Measurements from ENCODE around the gene LRRN3. TPM values are rescaled to one million over a fixed set of nuclear protein-coding genes. Genes with fewer than 3 reads are reported as not detected.

Gene LRRN3
- total and polyA plus RNA-seq, 2 experiments from 2014 or later = 0.40 TPM; not detected in 1

GRCh38 chr7:111159426-111159825 lies 68.5 kb downstream of the LRRN3 start (continued):
- TF ChIP-seq ZNF462 (CRISPR knock-in tag; IDR thresholded peaks at IDR 0.05) (no peak), ZNF331 (CRISPR knock-in tag; IDR thresholded peaks at IDR 0.05; ENCODE audit: low read depth) (no peak), ETS1 (IDR thresholded peaks at IDR 0.05) (no peak), STAT1 (IDR thresholded peaks at IDR 0.05; ENCODE audit: unreplicated experiment) (no peak)

GRCh38 chr7:111160297-111160696 lies 69.4 kb downstream of the LRRN3 start:
- H3K4me3 ChIP-seq = no peak overlapping the region
- no peaks in the 10 kb centered on the region for H3K9me2 ChIP-seq (ENCODE audit: insufficient read depth)
- Mint-ChIP-seq H3K27ac (no peak overlapping the region), H3K27me3 (ENCODE audit: insufficient read depth, low read depth, poor library complexity) (peaks cover 2% of the 10 kb centered on the region), H3K36me3 (ENCODE audit: low read depth) (no peaks in the 10 kb centered on the region), H3K4me1 (peaks cover 3% of the 10 kb centered on the region; the same call in 1 of the 3 replicates), H3K9me3 (no peaks in the 10 kb centered on the region), H3K4me3 (no peak overlapping the region)
- H3F3A ChIP-seq (replicated peaks; ENCODE audit: low read depth) = no peaks in the 10 kb centered on the region
- no peaks in the 10 kb centered on the region for H4K20me1 ChIP-seq (replicated peaks; ENCODE audit: insufficient read depth)
- no peaks in the 10 kb centered on the region for H3K36me3 ChIP-seq (ENCODE audit: insufficient read depth)
- DNase-seq (ENCODE audit: low spot score) = no peak
- ATAC-seq = no peak
- H3K27me3 ChIP-seq (ENCODE audit: insufficient read depth) = no peaks in the 10 kb centered on the region
- no peaks in the 10 kb centered on the region for H3K79me2 ChIP-seq (replicated peaks; ENCODE audit: insufficient read depth)
- no peak overlapping the region for H3K4me2 ChIP-seq
- no peak overlapping the region for H3K27ac ChIP-seq (ENCODE audit: low read depth)
- H3K4me1 ChIP-seq (ENCODE audit: insufficient read depth) = no peaks in the 10 kb centered on the region
- no peak overlapping the region for H2AFZ ChIP-seq
- no peak for TF ChIP-seq POLR2AphosphoS5 (IDR thresholded peaks at IDR 0.05; ENCODE audit: low read depth)
- no peak for TF ChIP-seq JUNB (IDR thresholded peaks at IDR 0.05; ENCODE audit: unreplicated experiment)
- no peak for TF ChIP-seq NANOG (IDR thresholded peaks at IDR 0.05; ENCODE audit: borderline replicate concordance)
- no peak for TF ChIP-seq CREB1 (CRISPR knock-in tag; IDR thresholded peaks at IDR 0.05; ENCODE audit: low read depth)
- TF ChIP-seq CTCF (conservative IDR thresholded peaks at IDR 0.05; ENCODE audit: low read depth in 2 of 2) = no peak
- TF ChIP-seq ETS1 (IDR thresholded peaks at IDR 0.05) = no peak
- no peak for TF ChIP-seq ZNF331 (CRISPR knock-in tag; IDR thresholded peaks at IDR 0.05; ENCODE audit: low read depth)
- no peak for TF ChIP-seq ZNF114 (CRISPR knock-in tag; IDR thresholded peaks at IDR 0.05)
- no peak for TF ChIP-seq REST (IDR thresholded peaks at IDR 0.05; ENCODE audit: unreplicated experiment)

Measured in GM23338 (cell line).